NOMO-1 (cell line): ENCODE results near the gene PKNOX1.
"Not testable (repeated sequence)": the region's sequence is repeated elsewhere in the genome, so short reads cannot be mapped to it uniquely, and the experiment has no call there.

ENCODE experiments used
- DNase-seq, 2 experiments: peaks; one replicate each; lab custom pipeline; 2025; ENCODE audit not compliant: unreplicated experiment in 2 of 2; lab: John Stamatoyannopoulos, UW

PKNOX1 gene

GRCh38 chr21:43043291-43043690 is 68.9 kb downstream of the PKNOX1 start:
- not testable (repeated sequence) for DNase-seq

GRCh38 chr21:43044547-43044946 is 70.2 kb downstream of the PKNOX1 start:
- DNase-seq: not testable (repeated sequence)

GRCh38 chr21:43045165-43045875 is 71.0 kb downstream of the PKNOX1 start:
- DNase-seq: not testable (repeated sequence)

- not testable (repeated sequence) for DNase-seq
Observed at GRCh38 chr21:43045876-43046821, 71.8 kb downstream of the PKNOX1 start.

- DNase-seq: not testable (repeated sequence)
Observed at GRCh38 chr21:43053112-43053511, 78.8 kb downstream of the PKNOX1 start.

GRCh38 chr21:43062955-43063664 is 88.7 kb downstream of the PKNOX1 start:
- not testable (repeated sequence) for DNase-seq

GRCh38 chr21:43064265-43064917 is 90.0 kb downstream of the PKNOX1 start:
- DNase-seq: not testable (repeated sequence)

- not testable (repeated sequence) for DNase-seq
Observed at GRCh38 chr21:43065991-43066390, 91.6 kb downstream of the PKNOX1 start.

- DNase-seq: not testable (repeated sequence)
Observed at GRCh38 chr21:43066690-43067089, 92.3 kb downstream of the PKNOX1 start.

- not testable (repeated sequence) for DNase-seq
Observed at GRCh38 chr21:43068065-43068464, 93.7 kb downstream of the PKNOX1 start.

- not testable (repeated sequence) for DNase-seq
Observed at GRCh38 chr21:43069682-43070081, 95.3 kb downstream of the PKNOX1 start.

GRCh38 chr21:43072742-43073141 is 98.4 kb downstream of the PKNOX1 start:
- not testable (repeated sequence) for DNase-seq

- not testable (repeated sequence) for DNase-seq
Observed at GRCh38 chr21:43074401-43075169, 100.2 kb downstream of the PKNOX1 start.

- not testable (repeated sequence) for DNase-seq
Observed at GRCh38 chr21:43075170-43076022, 101.0 kb downstream of the PKNOX1 start, which contains the start of gene CBS. Gene CBS (minus strand): TSS chr21:43075835. CDS start chr21:43072193, 3,642 bp downstream.

- not testable (repeated sequence) for DNase-seq
Observed at GRCh38 chr21:43076023-43076637, 101.8 kb downstream of the PKNOX1 start.

- DNase-seq: not testable (repeated sequence)
Observed at GRCh38 chr21:43076643-43077042, 102.3 kb downstream of the PKNOX1 start.

GRCh38 chr21:43082587-43083300 is 108.4 kb downstream of the PKNOX1 start:
- DNase-seq: not testable (repeated sequence)
